ENCODE results near the gene CNTN5. TPM values are rescaled to one million over a fixed set of nuclear protein-coding genes. Genes with fewer than 3 reads are reported as not detected.

The CNTN5 gene
- total RNA-seq, 1 experiment from 2014 or later = not detected

- H3K23me2 ChIP-seq (ENCODE audit: insufficient read length, low read depth, low read length, poor library complexity, severe bottlenecking) = no peaks in the 10 kb centered on the region
- H3K4me2 ChIP-seq (ENCODE audit: insufficient read depth, insufficient read length, low read length) = no peak overlapping the region
- H3K14ac ChIP-seq (ENCODE audit: insufficient read depth, low read length) = no peak overlapping the region
- no peak overlapping the region for H3K4me3 Mint-ChIP-seq
- H4K91ac ChIP-seq (ENCODE audit: insufficient read length, low read depth, low read length) = no peak overlapping the region
- no peak overlapping the region for H3K27ac ChIP-seq (ENCODE audit: insufficient read length, low read depth, low read length)
- no peak overlapping the region for H2BK20ac ChIP-seq (ENCODE audit: low read depth, low read length, poor library complexity, severe bottlenecking)
- no peaks in the 10 kb centered on the region for H3K79me1 ChIP-seq (ENCODE audit: insufficient read depth, low read depth, low read length, poor library complexity, severe bottlenecking)
- H3K9me3 Mint-ChIP-seq = peaks cover 12 to 13% of the 10 kb centered on the region in 2 experiments
- no peak overlapping the region for H2BK120ac ChIP-seq (ENCODE audit: low read depth, low read length, poor library complexity, severe bottlenecking)
- H3K36me3 Mint-ChIP-seq (ENCODE audit: insufficient read depth in 1 of 3, low read depth in 3 of 3) = peaks cover 0 to 8% (median 4%) of the 10 kb centered on the region in 3 experiments; a peak in 5 of 7 replicates
- no peaks in the 10 kb centered on the region for H3K27me3 ChIP-seq (ENCODE audit: insufficient read depth, low read length)
- H3K9ac ChIP-seq (ENCODE audit: extremely low read depth, insufficient read length, low read length) = no peak overlapping the region
- H2BK15ac ChIP-seq (ENCODE audit: low read depth, low read length) = no peak overlapping the region
- H2AK5ac ChIP-seq (ENCODE audit: insufficient read length, low read length) = no peak overlapping the region
- H3K56ac ChIP-seq (ENCODE audit: insufficient read length, low read depth, low read length) = no peak overlapping the region
- H3T11ph ChIP-seq (ENCODE audit: low read length) = no peak overlapping the region
- H4K8ac ChIP-seq (replicated peaks; ENCODE audit: insufficient read length, low read depth, low read length) = no peak overlapping the region
- H4K5ac ChIP-seq (ENCODE audit: insufficient read length, low read depth, low read length) = no peak overlapping the region
- H3K27ac Mint-ChIP-seq = no peak overlapping the region
- H2BK12ac ChIP-seq (ENCODE audit: insufficient read length, low read depth, low read length) = no peak overlapping the region
- no peak for DNase-seq
- no peaks in the 10 kb centered on the region for H3K79me2 ChIP-seq (ENCODE audit: insufficient read depth, low read length)
- no peaks in the 10 kb centered on the region for H3K4me1 ChIP-seq (ENCODE audit: insufficient read depth, low read length)
- H2AFZ ChIP-seq (ENCODE audit: low read length) = no peak overlapping the region
- no peak overlapping the region for H3K18ac ChIP-seq (ENCODE audit: insufficient read length, low read depth, low read length)
- H2BK5ac ChIP-seq (ENCODE audit: insufficient read length, low read length) = no peak overlapping the region
- no peaks in the 10 kb centered on the region for H3K4me1 Mint-ChIP-seq
- no peaks in the 10 kb centered on the region for H4K20me1 ChIP-seq (ENCODE audit: control insufficient read depth, insufficient read depth, insufficient read length)
- TF ChIP-seq CTCF (conservative IDR thresholded peaks at IDR 0.05) = no peak
- H3K27me3 Mint-ChIP-seq (ENCODE audit: low read depth) = no peaks in the 10 kb centered on the region; the same call in none of the 2 replicates
- no peak overlapping the region for H3K4ac ChIP-seq (ENCODE audit: low read depth, low read length)
- H3K23ac ChIP-seq (ENCODE audit: insufficient read length, low read depth, low read length) = no peak overlapping the region
- H3K9me3 ChIP-seq (ENCODE audit: control insufficient read depth, low read depth, low read length) = no peaks in the 10 kb centered on the region
Observed at GRCh38 chr11:100004541-100004940, 983.8 kb downstream of the CNTN5 start.
